ENCODE results near the gene KDM4B. TPM values are rescaled to one million over a fixed set of nuclear protein-coding genes. Genes with fewer than 3 reads are reported as not detected.

The KDM4B gene
- polyA plus RNA-seq, 4 donors: 18.5 to 31.9 (median 28.6) TPM

DNA sequence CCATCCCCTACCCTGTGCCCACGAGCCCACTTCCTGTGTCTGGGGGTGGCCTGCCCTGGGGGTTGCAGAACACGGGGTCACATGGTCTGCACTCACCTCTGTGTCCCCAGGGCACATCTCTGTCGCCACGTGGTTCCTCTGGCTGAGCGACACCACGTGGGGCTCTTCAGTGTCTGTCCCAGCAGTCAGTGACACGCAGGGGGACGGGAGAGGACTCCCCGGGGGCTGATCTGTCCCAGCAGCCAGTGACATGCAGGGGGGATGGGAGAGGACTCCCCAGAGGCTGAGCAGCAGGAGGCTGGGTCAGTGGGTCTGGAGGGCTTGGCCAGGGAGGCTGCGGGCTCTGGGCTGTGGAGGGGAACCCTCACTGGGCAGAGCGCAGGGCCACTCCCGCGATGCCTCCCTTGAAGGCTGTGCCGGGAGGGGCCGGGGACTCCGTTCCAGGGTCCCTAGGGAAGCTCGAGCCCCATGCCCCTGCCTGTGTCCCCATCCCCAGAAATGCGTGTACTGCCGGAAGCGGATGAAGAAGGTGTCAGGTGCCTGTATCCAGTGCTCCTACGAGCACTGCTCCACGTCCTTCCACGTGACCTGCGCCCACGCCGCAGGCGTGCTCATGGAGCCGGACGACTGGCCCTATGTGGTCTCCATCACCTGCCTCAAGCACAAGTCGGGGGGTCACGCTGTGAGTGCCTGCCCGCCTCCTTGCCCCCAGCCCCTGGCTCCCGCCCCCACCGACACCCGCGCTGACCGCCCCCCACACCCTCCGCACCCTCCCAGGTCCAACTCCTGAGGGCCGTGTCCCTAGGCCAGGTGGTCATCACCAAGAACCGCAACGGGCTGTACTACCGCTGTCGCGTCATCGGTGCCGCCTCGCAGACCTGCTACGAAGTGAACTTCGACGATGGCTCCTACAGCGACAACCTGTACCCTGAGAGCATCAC lies 174.8 kb downstream of the KDM4B start:
- DNase-seq (ENCODE audit: low read depth in 4 of 4, low spot score in 2 of 4): no peak

DNA sequence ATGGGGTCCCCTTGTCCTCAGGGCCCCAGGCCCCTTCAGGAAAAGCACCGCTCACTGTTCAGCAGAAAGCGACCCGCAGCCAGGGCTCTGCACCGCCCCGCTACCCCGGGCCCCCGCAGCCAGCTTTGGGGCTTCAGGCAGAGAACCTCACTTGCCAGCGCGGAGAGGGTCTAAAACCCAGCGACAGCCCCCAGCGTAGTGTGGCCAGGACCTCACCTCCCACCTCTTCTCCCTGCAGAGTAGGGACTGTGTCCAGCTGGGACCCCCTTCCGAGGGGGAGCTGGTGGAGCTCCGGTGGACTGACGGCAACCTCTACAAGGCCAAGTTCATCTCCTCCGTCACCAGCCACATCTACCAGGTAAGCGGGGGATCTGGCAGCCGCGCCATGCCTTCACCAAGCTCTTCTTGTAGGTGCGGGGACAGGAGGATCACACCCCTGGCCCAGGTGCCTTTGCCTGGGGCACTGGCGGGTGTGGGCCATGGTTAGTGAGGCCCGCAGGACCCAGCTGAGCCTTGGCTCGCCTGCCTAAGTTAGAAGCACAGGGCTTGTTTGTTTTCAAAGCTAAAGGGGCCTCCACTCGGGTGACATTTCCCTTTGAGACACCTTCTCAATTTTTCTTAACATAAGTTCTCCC lies 175.7 kb downstream of the KDM4B start:
- no peak for DNase-seq (ENCODE audit: low read depth in 4 of 4, low spot score in 2 of 4)

DNA sequence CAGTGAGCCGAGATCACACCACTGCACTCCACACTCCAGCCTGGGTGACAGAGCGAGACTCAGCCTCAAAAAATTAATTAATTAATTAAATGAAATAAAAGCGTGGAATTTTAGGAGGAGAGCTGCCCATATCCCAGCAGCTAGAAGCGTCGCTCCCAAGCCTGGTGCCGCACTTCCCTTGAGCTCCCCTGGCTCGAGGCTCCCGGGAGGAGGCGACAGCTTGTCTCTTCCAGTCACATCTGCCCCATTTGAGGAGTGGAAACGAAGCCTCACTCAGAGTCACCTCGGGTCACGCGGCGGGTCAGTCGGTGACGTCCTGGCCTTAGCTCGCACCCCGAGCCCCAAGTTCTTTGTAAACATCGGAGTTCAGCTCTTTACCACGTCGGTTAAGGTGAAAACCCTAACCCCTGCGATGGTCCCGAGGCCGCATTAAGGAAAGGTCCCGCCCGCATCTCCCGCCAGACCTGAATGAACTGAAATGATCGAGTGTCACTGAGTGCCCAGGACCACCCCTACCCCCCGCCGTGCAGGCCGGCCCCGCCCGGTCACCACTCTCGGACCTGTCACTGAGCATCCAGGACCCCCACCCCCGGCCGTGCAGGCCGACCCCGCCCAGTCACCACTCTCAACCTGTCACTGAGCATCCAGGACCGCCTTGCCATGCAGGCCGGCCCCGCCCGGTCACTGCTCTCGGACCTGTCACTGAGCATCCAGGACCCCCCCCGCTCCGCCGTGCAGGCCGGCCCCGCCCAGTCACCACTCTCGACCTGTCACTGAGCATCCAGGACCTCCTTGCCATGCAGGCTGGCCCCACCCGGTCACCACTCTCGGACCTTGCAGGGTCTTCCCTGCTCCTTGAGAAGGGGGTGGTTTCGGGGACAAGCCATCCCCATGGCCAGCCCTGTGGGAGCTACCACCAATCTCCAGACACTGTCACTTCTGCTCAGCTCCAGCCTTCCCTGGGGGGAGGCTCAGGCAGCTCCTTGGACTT lies 176.9 kb downstream of the KDM4B start:
- no peak for DNase-seq (ENCODE audit: low read depth in 4 of 4, low spot score in 2 of 4)

- no peak for DNase-seq (ENCODE audit: low read depth in 4 of 4, low spot score in 2 of 4)
Measured at GRCh38 chr19:5147074-5147977, 178.4 kb downstream of the KDM4B start.

DNA sequence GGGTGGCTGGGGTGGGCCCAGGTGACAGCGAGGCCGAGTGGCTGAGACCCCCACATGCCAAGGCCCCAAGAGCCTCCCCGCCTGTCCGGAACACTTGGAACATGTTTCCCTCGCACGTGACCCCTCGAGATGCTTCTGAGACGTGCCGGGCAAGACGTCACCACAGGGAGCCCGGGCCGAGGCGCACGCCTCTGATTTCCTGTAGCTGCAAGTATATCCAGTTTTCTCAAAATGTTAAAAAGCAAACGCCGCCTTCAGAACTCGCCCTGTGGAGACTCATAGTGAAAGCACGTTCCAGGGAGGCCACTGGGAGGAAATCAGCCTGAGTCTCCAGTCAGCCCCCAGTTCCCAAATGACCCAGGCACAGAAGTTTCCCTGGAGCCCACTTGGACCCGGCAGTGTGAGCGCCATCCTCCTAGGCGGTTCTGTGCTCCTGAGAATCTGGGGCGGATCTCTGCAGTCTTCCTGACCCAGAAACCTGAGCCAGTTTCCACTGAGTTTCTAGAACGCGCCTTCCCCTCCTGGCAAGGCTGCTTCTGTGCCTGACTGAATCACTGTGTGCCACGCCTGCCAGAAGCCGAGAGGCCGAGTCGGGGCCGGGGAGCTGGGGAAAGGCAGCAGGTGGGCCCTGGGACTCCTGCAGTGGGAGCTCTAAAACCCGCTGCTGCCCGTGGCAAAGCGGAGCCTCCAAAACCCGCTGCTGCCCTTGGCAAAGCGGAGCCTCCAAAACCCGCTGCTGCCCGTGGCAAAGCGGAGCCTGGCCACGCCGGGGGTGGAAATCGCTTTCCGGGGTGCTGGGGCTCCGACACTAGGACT lies 179.3 kb downstream of the KDM4B start:
- no peak for DNase-seq (ENCODE audit: low read depth in 4 of 4, low spot score in 2 of 4)

DNA sequence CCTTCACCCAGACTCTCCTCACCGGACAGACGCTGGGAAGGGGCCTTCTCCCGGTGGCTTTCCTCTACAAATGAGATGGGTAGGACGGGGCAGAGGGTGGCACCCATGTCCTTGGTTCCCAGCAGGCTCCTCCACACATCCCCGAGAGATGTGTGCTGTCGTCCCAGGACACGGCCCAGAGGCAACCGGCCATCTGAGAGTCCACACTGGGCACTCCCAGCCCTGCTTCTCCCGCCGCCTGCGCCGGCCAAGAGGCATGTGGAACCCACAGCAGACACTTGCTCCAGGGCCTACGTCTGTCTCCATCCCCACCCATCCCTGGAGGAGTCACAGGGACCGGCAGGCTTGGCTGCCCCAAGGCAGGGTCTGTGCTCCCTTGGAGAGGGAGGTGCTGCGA lies 179.9 kb downstream of the KDM4B start:
- DNase-seq (ENCODE audit: low read depth in 4 of 4, low spot score in 2 of 4): no peak

DNA sequence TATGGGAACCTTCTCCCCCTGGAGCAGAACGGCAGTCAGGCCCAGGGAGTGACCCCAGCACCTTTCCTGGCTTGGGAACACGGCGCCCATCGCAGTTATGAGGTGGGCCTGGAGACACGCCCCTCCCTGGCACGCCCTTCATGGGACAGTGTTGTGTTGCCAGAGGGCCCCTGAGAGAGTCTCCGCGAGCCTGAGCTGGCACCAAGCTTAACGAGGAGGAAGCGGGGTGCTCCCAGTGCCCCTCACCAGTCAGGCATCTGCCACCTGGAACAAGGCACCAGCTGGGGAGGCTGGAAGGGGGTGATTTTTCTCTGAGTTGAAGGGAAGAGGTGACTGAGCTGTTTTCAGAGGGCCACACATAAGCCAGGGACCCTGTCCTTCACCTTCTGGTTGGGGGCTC lies 180.6 kb downstream of the KDM4B start:
- DNase-seq (ENCODE audit: low read depth in 4 of 4, low spot score in 2 of 4): no peak

DNA sequence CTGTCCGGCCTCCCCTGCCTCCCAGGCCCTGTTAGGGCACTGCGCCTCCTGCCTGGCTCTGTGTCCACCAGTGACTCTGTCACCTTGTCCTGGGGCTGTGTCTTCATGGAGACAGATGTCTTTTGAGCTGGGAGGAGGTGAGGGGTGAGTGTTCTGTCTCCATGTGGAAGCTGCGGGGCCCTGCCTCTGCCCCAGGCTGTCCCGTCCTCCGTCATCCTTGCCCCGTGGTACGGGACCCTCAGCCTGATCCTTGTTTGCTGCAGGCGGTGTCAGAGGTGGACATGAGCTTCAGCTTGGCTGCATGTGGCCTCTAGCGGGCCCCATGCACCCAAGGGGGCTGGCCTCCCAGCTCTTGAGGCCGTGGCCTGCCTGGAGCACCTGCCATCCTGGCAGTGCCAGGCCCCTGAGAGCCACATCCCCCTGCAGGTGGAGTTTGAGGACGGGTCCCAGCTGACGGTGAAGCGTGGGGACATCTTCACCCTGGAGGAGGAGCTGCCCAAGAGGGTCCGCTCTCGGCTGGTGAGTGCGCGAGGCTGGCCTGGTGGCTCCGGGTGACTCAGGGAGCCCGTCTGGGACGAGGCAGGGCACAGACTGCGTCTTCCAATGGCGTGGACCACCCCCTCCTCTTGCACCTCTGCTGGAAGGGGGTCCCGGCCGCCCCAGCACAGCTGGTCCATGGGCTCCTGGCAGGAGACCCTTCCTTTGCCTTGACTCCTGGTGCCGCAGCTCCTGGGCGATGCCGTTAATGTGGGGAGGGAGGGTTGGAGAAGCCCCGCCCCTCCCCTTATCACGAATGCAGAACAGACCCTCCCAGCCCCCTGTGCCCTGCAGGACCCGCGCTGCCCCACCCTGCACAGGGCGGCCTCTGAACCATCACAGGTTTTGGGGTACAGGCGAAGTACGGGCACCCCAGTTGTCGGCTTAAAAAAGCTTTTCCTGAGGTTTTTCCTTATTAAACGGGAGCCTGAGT lies 181.3 kb downstream of the KDM4B start:
- no peak for DNase-seq (ENCODE audit: low read depth in 4 of 4, low spot score in 2 of 4)

GRCh38 chr19:5150902-5151741 lies 182.2 kb downstream of the KDM4B start:
- DNase-seq (ENCODE audit: low read depth in 4 of 4, low spot score in 2 of 4): no peak

DNA sequence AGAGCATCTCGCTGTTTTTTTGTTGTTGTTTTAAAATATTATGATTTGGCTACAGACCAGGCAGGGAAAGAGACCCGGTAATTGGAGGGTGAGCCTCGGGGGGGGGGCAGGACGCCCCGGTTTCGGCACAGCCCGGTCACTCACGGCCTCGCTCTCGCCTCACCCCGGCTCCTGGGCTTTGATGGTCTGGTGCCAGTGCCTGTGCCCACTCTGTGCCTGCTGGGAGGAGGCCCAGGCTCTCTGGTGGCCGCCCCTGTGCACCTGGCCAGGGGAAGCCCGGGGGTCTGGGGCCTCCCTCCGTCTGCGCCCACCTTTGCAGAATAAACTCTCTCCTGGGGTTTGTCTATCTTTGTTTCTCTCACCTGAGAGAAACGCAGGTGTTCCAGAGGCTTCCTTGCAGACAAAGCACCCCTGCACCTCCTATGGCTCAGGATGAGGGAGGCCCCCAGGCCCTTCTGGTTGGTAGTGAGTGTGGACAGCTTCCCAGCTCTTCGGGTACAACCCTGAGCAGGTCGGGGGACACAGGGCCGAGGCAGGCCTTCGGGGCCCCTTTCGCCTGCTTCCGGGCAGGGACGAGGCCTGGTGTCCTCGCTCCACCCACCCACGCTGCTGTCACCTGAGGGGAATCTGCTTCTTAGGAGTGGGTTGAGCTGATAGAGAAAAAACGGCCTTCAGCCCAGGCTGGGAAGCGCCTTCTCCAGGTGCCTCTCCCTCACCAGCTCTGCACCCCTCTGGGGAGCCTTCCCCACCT lies 183.3 kb downstream of the KDM4B start:
- DNase-seq (ENCODE audit: low read depth in 4 of 4, low spot score in 2 of 4): no peak

DNA sequence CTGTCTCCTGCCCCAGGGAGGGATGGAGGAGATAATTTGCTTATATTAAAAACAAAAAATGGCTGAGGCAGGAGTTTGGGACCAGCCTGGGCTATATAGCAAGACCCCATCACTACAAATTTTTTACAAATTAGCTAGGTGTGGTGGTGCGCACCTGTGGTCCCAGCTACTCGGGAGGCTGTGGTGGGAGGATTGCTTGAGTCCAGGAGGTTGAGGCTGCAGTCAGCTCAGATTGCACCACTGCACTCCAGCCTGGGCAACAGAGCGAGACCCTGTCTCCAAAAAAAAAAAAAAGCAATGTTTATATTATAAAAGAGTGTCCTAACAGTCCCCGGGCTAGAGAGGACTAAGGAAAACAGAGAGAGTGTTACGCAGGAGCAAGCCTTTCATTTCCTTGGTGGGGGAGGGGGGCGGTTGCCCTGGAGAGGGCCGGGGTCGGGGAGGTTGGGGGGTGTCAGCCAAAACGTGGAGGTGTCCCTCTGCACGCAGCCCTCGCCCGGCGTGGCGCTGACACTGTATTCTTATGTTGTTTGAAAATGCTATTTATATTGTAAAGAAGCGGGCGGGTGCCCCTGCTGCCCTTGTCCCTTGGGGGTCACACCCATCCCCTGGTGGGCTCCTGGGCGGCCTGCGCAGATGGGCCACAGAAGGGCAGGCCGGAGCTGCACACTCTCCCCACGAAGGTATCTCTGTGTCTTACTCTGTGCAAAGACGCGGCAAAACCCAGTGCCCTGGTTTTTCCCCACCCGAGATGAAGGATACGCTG lies 184.0 kb downstream of the KDM4B start:
- no peak for DNase-seq (ENCODE audit: low read depth in 4 of 4, low spot score in 2 of 4)

DNA sequence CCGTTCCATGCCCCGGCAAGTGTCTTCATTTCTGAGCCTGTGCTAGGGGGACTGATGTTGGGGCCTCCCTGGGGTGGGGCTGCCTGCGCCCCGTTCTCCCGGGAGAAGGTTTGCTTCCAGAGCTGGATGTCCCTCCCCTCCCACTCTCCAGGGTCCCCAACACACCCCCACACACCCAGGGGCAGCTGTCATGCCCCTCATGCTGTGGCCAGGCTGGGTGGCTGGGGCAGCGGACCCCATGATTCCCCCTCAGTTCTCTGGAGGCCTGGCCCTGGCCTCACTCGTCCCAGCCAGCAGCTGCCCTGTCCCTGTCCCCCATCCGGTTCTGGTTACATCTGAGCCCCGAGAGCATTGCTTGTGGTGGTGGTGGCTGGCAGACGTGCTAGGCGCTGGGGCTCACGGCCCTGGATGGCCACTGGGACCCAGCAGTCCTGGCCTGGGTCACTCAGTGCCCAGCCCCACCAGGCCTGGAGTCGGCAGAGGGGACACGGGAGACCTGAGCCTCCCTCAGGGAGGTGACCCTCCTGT lies 184.8 kb downstream of the KDM4B start:
- DNase-seq (ENCODE audit: low read depth in 4 of 4, low spot score in 2 of 4): no peak

- no peak for DNase-seq (ENCODE audit: low read depth in 4 of 4, low spot score in 2 of 4)
Measured at GRCh38 chr19:5154129-5154798, 185.4 kb downstream of the KDM4B start.

- no peak for DNase-seq (ENCODE audit: low read depth in 4 of 4, low spot score in 2 of 4)
Measured at GRCh38 chr19:5154799-5155426, 186.0 kb downstream of the KDM4B start.
